ENCODE measurements around the gene AFF3. TPM values are rescaled to one million over a fixed set of nuclear protein-coding genes. Genes with fewer than 3 reads are reported as not detected.
A peak's percentile ranks its signal among the peaks of the same experiment; 100 is the strongest.

The AFF3 gene, protein sequence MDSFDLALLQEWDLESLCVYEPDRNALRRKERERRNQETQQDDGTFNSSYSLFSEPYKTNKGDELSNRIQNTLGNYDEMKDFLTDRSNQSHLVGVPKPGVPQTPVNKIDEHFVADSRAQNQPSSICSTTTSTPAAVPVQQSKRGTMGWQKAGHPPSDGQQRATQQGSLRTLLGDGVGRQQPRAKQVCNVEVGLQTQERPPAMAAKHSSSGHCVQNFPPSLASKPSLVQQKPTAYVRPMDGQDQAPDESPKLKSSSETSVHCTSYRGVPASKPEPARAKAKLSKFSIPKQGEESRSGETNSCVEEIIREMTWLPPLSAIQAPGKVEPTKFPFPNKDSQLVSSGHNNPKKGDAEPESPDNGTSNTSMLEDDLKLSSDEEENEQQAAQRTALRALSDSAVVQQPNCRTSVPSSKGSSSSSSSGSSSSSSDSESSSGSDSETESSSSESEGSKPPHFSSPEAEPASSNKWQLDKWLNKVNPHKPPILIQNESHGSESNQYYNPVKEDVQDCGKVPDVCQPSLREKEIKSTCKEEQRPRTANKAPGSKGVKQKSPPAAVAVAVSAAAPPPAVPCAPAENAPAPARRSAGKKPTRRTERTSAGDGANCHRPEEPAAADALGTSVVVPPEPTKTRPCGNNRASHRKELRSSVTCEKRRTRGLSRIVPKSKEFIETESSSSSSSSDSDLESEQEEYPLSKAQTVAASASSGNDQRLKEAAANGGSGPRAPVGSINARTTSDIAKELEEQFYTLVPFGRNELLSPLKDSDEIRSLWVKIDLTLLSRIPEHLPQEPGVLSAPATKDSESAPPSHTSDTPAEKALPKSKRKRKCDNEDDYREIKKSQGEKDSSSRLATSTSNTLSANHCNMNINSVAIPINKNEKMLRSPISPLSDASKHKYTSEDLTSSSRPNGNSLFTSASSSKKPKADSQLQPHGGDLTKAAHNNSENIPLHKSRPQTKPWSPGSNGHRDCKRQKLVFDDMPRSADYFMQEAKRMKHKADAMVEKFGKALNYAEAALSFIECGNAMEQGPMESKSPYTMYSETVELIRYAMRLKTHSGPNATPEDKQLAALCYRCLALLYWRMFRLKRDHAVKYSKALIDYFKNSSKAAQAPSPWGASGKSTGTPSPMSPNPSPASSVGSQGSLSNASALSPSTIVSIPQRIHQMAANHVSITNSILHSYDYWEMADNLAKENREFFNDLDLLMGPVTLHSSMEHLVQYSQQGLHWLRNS (N-terminal part only)
- total RNA-seq, result 1 to 10 TPM; 2.1 to 7.3 (median 3.5) TPM

DNA sequence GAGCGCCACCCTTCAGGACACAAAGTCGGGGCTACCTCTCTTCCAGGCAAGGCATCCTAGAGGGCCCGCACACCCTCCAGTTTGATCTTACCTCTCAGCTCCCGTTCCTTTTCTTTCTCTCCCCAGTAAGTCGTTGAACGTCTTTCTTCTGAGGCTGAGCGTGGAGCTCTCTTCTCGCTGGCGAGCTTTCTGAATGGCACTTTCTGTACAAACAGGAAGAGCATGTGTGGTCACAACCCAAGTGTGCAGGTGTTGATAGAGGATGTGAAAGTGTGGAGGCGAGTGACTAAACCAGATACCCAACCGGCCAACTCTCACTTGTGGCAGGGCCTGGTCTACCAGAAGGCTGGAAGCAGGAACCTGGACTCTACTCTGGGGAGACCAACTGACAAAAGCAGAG lies at the start of gene AFF3:
TSS of gene AFF3 (minus strand) at position 198 of the 400 bp plus-strand sequence. CDS start 38,136 bp downstream, outside the sequence.
- no peak within 1 kb of the TSS for H3K4me3 ChIP-seq (ENCODE audit: low read depth, poor library complexity, severe bottlenecking)
- WGBS, 2 donors, result 81 to 88% methylated on average over 11 of the region's 11 CpGs
- TF ChIP-seq POLR2A (IDR thresholded peaks at IDR 0.05), result no peak
- TF ChIP-seq, protein P1, sequence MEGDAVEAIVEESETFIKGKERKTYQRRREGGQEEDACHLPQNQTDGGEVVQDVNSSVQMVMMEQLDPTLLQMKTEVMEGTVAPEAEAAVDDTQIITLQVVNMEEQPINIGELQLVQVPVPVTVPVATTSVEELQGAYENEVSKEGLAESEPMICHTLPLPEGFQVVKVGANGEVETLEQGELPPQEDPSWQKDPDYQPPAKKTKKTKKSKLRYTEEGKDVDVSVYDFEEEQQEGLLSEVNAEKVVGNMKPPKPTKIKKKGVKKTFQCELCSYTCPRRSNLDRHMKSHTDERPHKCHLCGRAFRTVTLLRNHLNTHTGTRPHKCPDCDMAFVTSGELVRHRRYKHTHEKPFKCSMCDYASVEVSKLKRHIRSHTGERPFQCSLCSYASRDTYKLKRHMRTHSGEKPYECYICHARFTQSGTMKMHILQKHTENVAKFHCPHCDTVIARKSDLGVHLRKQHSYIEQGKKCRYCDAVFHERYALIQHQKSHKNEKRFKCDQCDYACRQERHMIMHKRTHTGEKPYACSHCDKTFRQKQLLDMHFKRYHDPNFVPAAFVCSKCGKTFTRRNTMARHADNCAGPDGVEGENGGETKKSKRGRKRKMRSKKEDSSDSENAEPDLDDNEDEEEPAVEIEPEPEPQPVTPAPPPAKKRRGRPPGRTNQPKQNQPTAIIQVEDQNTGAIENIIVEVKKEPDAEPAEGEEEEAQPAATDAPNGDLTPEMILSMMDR (IDR thresholded peaks at IDR 0.05), result no peak
- peak in 1 of 2 donors; percentile 82 for DNase-seq (ENCODE audit: low spot score in 2 of 2)
- intact Hi-C loops (cut with DNase I; ENCODE audit: low total_unique reads), result no loop called here

DNA sequence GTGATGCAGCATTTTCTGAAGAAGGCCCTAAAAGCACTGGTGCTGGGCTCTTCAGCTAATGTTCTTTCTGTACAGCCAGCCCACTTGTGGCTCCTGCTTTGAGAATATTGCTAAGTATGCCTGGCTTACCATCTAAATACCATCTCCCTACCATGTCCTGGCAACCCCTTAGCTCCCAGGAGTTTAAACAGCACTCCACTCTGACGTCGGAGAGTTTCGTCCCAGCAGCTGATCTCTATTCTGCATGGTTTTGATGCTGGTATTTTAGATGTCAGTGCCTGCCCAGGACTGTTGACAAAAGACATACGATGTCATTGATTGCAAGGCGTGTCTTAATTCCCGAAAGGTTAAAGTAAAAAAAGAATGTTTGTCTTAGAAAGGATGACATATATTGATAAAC lies 47.0 kb upstream of the AFF3 start:
- H3K4me3 ChIP-seq (ENCODE audit: low read depth, poor library complexity, severe bottlenecking), result no peak overlapping the region
- TF ChIP-seq, protein P1 (IDR thresholded peaks at IDR 0.05), result no peak
- no peak for TF ChIP-seq POLR2A (IDR thresholded peaks at IDR 0.05)
- intact Hi-C loops (cut with DNase I; ENCODE audit: low total_unique reads), result no loop called here
- 82 to 88% methylated on average over 6 of the region's 6 CpGs for WGBS, 2 donors
- DNase-seq (ENCODE audit: low spot score in 2 of 2), result no peak

DNA sequence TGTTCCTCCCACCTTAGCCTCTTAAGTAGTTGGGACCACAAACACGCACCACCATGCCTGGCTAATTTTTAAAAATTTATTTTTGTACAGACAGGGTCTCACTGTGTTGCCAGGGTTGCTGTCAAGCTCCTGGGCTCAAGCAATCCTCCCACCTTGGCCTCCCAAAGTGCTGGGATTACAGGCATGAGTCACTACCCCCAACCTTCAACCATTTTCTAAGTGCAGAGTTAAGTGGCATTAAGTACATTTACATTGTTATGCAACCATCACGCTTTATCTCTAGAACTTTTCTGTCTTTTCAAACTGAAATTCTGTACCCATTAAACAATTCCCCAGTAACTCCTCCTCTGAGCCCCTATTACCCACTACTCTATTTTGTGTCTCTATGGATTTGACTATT lies 45.9 kb upstream of the AFF3 start:
- TF ChIP-seq, protein P1 (IDR thresholded peaks at IDR 0.05), result no peak
- no peak for TF ChIP-seq POLR2A (IDR thresholded peaks at IDR 0.05)
- 90 to 98% methylated on average over 2 of the region's 2 CpGs for WGBS, 2 donors
- intact Hi-C loops (cut with DNase I; ENCODE audit: low total_unique reads), result no loop called here

DNA sequence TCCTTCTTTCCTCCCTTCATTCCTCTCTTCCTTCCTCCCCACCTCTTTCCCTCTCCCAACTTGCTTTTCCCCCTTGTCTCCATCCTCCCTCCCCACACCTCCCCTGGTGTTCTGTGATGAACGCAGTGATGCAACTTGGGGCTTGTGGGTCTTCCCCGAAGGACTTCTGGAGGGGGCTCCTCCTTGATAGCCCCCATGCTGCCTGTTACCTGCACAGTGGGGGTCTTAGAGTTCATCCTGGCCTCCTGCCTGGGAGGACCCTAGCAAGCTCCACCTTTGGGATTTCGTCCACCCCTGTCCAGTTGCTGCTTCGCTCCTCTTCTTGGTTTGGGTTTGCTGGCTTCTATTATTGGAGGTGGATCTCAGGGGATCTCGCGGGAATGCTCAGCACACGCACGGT lies 43.7 kb upstream of the AFF3 start:
- DNase-seq (ENCODE audit: low spot score in 2 of 2), result no peak
- TF ChIP-seq POLR2A (IDR thresholded peaks at IDR 0.05), result no peak
- TF ChIP-seq, protein P1 (IDR thresholded peaks at IDR 0.05), result no peak
- WGBS, 2 donors, result 91 to 97% methylated on average over 8 of the region's 8 CpGs
- intact Hi-C loops (cut with DNase I; ENCODE audit: low total_unique reads), result no loop called here
- H3K4me3 ChIP-seq (ENCODE audit: low read depth, poor library complexity, severe bottlenecking), result no peak overlapping the region

More for the DNA sequence above, 45.9 kb upstream of the AFF3 start:
- DNase-seq (ENCODE audit: low spot score in 2 of 2), result no peak
- no peak overlapping the region for H3K4me3 ChIP-seq (ENCODE audit: low read depth, poor library complexity, severe bottlenecking)

DNA sequence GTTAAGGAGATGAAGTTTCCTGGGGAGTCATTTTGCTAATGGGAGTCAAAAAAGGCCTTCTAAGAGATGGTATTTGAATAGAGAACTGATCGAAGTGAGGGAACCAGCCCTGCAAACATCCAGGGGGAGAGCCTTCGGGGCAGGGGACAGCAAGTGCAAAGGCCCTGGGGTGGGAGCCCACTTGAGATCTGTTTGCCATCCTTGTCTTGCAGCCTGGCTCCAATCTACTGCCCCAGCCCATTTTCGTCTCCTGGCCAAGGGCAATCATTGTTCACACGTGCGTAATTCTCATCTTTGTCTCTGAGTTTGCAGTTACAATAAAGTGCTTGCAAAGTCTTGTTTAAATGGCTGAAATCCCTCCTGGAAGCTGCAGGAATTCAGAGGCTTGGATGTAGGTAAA lies 43.1 kb upstream of the AFF3 start:
- TF ChIP-seq POLR2A (IDR thresholded peaks at IDR 0.05), result no peak
- TF ChIP-seq, protein P1 (IDR thresholded peaks at IDR 0.05), result no peak
- 93% methylated on average over 5 of the region's 5 CpGs for WGBS, 2 donors
- no peak for DNase-seq (ENCODE audit: low spot score in 2 of 2)
- intact Hi-C loops (cut with DNase I; ENCODE audit: low total_unique reads), result no loop called here
- H3K4me3 ChIP-seq (ENCODE audit: low read depth, poor library complexity, severe bottlenecking), result no peak overlapping the region

Data from lower leg skin (tissue), 4 donors.